HepG2 (cell line): ENCODE data around the gene SRD5A3. TPM values are rescaled to one million over a fixed set of nuclear protein-coding genes. Genes with fewer than 3 reads are reported as not detected.
A peak's percentile ranks its signal among the peaks of the same experiment; 100 is the strongest.

Source experiments
- CC2D1A ChIP-seq: sonication (generic); formaldehyde crosslinking; IDR thresholded peaks from 2 replicates; pipeline ENCODE4 v1.8.1; 2023; ENCODE audit warnings: mild to moderate bottlenecking, missing genetic modification reagents
- E2F1 ChIP-seq: sonication (generic); formaldehyde crosslinking; IDR thresholded peaks from 2 replicates; pipeline ENCODE4 v1.5.0; 2020; ENCODE audit warnings: missing genetic modification reagents
- E2F2 ChIP-seq: sonication (generic); formaldehyde crosslinking; IDR thresholded peaks from 2 replicates; pipeline ENCODE4 v1.4.0; 2020; ENCODE audit warnings: missing genetic modification reagents, borderline replicate concordance
- ELK4 ChIP-seq: sonication (generic); formaldehyde crosslinking; IDR thresholded peaks from 2 replicates; pipeline ENCODE4 v1.9.0; 2021; ENCODE audit warnings: missing genetic modification reagents, borderline replicate concordance
- FOXA3 ChIP-seq: IDR thresholded peaks from 2 replicates; pipeline ENCODE4 v1.6.1; 2016; ENCODE audit warnings: missing genetic modification reagents, missing compliant biosample characterization
- FOXM1 ChIP-seq: sonication (generic); formaldehyde crosslinking; IDR thresholded peaks from 2 replicates; pipeline ENCODE4 v1.5.0; 2020; ENCODE audit warnings: missing genetic modification reagents
- GPN1 ChIP-seq: sonication (generic); formaldehyde crosslinking; IDR thresholded peaks from 2 replicates; pipeline ENCODE4 v1.5.1; 2020; ENCODE audit warnings: missing genetic modification reagents, borderline replicate concordance
- MED8 ChIP-seq: sonication (generic); formaldehyde crosslinking; IDR thresholded peaks from 2 replicates; pipeline ENCODE4 v1.8.1; 2023; ENCODE audit warnings: mild to moderate bottlenecking, missing genetic modification reagents; ENCODE audit not compliant: insufficient replicate concordance
- MYPOP ChIP-seq: sonication (generic); formaldehyde crosslinking; IDR thresholded peaks from 2 replicates; pipeline ENCODE4 v1.8.1; 2023; ENCODE audit warnings: mild to moderate bottlenecking, moderate library complexity, missing genetic modification reagents
- PAF1 ChIP-seq: IDR thresholded peaks from 2 replicates; pipeline ENCODE4 v1.6.1; 2016; ENCODE audit warnings: missing genetic modification reagents, missing compliant biosample characterization
- PHF8 ChIP-seq: sonication (generic); formaldehyde crosslinking; IDR thresholded peaks from 2 replicates; pipeline ENCODE4 v1.5.0; 2020; ENCODE audit warnings: missing genetic modification reagents
- PREB ChIP-seq: sonication (generic); formaldehyde crosslinking; IDR thresholded peaks from 2 replicates; pipeline ENCODE4 v1.4.0; 2020; ENCODE audit warnings: missing genetic modification reagents
- TFAP4 ChIP-seq: sonication (generic); IDR thresholded peaks from 2 replicates; pipeline ENCODE4 v1.6.1; 2016; ENCODE audit warnings: low read depth, borderline replicate concordance
- ZC3H4 ChIP-seq: sonication (generic); formaldehyde crosslinking; IDR thresholded peaks from 2 replicates; pipeline ENCODE4 v1.4.0; 2020; ENCODE audit warnings: missing genetic modification reagents, borderline replicate concordance
- ZNF33A ChIP-seq: sonication (generic); formaldehyde crosslinking; IDR thresholded peaks from 2 replicates; pipeline ENCODE4 v1.5.1; 2020; ENCODE audit warnings: missing genetic modification reagents, mild to moderate bottlenecking, moderate library complexity, borderline replicate concordance
- ZNF446 ChIP-seq: sonication (generic); formaldehyde crosslinking; IDR thresholded peaks from 2 replicates; pipeline ENCODE4 v1.5.0; 2020; ENCODE audit warnings: mild to moderate bottlenecking, missing genetic modification reagents
- ZNF501 ChIP-seq: sonication (generic); formaldehyde crosslinking; IDR thresholded peaks from 2 replicates; pipeline ENCODE4 v1.5.1; 2020; ENCODE audit warnings: mild to moderate bottlenecking, moderate library complexity, missing genetic modification reagents
- ZNF569 ChIP-seq: sonication (generic); formaldehyde crosslinking; IDR thresholded peaks from 2 replicates; pipeline ENCODE4 v1.5.0; 2020; ENCODE audit warnings: mild to moderate bottlenecking, missing genetic modification reagents, moderate library complexity, borderline replicate concordance
- ZNF7 ChIP-seq: IDR thresholded peaks from 2 replicates; pipeline ENCODE4 v1.6.1; 2016; ENCODE audit warnings: missing biosample characterization, missing genetic modification reagents
- ZNF891 ChIP-seq: sonication (generic); formaldehyde crosslinking; IDR thresholded peaks from 2 replicates; pipeline ENCODE4 v1.5.0; 2020; ENCODE audit warnings: mild to moderate bottlenecking, missing genetic modification reagents
- ZSCAN31 ChIP-seq: sonication (generic); formaldehyde crosslinking; IDR thresholded peaks from 2 replicates; pipeline ENCODE4 v1.5.0; 2020; ENCODE audit warnings: low read depth, mild to moderate bottlenecking, missing genetic modification reagents
- polyA plus RNA-seq, 8 experiments: library from polyadenylated mRNA; depleted of rRNA in 3 of 8; stranded (reverse) in 7 of 8; unstranded in 1 of 8; fragments of >200 nt; fragmentation: Illumina TruSeq in 4 of 8; extraction: Trizol in 4 of 8; gene quantifications; 2 replicates each; pipeline versions ENCODE4 v1.2.1 to v1.2.3, GENCODE V29; 2011 to 2016; ENCODE audit warnings: low read depth in 4 of 8, missing spikeins in 1 of 8, mixed read lengths in 1 of 8; ENCODE audit not compliant: insufficient read depth in 1 of 8
- total RNA-seq, 5 experiments: library from RNA; depleted of rRNA; stranded (reverse); fragments of >200 nt; fragmentation: Illumina TruSeq; extraction: Trizol; gene quantifications; 2 replicates each; pipeline ENCODE4 v1.2.3, GENCODE V29; 2016; ENCODE audit warnings: low read depth in 1 of 5

SRD5A3 gene
- total and polyA plus RNA-seq, 2 of the 13 experiments (the other 11 are each of a cell fraction or from before 2014, with no cell fraction given): 12.4 to 18.4 TPM

- TF ChIP-seq PREB: peak; percentile 53; the same call in 1 of the 2 replicates
- peak; percentile 97 for TF ChIP-seq MYPOP (CRISPR knock-in tag)
- TF ChIP-seq ZNF33A (CRISPR knock-in tag): no peak
- TF ChIP-seq FOXA3 (CRISPR knock-in tag): no peak; the same call in none of the 2 replicates
- TF ChIP-seq MED8 (CRISPR knock-in tag): no peak
- TF ChIP-seq GPN1 (CRISPR knock-in tag): no peak
- peak; percentile 22; the same call in 1 of the 2 replicates for TF ChIP-seq ZNF891
- no peak for TF ChIP-seq TFAP4
- no peak for TF ChIP-seq ELK4
- TF ChIP-seq ZNF446 (CRISPR knock-in tag): no peak
- no peak for TF ChIP-seq ZNF569 (CRISPR knock-in tag)
- peak; percentile 90 for TF ChIP-seq ZNF501 (CRISPR knock-in tag)
- TF ChIP-seq ZC3H4 (CRISPR knock-in tag): no peak
- peak; percentile 78 for TF ChIP-seq PHF8 (CRISPR knock-in tag)
- no peak for TF ChIP-seq CC2D1A (CRISPR knock-in tag)
- no peak for TF ChIP-seq PAF1 (CRISPR knock-in tag)
- no peak; the same call in 1 of the 2 replicates for TF ChIP-seq E2F1 (CRISPR knock-in tag)
- TF ChIP-seq E2F2: no peak
- TF ChIP-seq ZNF7: no peak
- peak; percentile 95 for TF ChIP-seq ZSCAN31 (CRISPR knock-in tag)
- no peak for TF ChIP-seq FOXM1 (CRISPR knock-in tag)
These were observed at the start of gene SRD5A3 (continued) for GRCh38 chr4:55345980-55346850.
